ENCODE data around the gene KRT8. TPM values are rescaled to one million over a fixed set of nuclear protein-coding genes. Genes with fewer than 3 reads are reported as not detected.

KRT8 gene
- total RNA-seq, 4 donors from 2014 or later: 18.1 to 96.0 (median 58.2) TPM

GRCh38 chr12:52918784-52919183 is 13.9 kb upstream of the KRT8 start:
- intact Hi-C loops (cut with DNase I; ENCODE audit: low total_unique reads): no loop called here
- H3K4me3 ChIP-seq (ENCODE audit: low read depth, poor library complexity, severe bottlenecking): no peak overlapping the region
- no peak for TF ChIP-seq POLR2A (IDR thresholded peaks at IDR 0.05)
- TF ChIP-seq, protein P1, sequence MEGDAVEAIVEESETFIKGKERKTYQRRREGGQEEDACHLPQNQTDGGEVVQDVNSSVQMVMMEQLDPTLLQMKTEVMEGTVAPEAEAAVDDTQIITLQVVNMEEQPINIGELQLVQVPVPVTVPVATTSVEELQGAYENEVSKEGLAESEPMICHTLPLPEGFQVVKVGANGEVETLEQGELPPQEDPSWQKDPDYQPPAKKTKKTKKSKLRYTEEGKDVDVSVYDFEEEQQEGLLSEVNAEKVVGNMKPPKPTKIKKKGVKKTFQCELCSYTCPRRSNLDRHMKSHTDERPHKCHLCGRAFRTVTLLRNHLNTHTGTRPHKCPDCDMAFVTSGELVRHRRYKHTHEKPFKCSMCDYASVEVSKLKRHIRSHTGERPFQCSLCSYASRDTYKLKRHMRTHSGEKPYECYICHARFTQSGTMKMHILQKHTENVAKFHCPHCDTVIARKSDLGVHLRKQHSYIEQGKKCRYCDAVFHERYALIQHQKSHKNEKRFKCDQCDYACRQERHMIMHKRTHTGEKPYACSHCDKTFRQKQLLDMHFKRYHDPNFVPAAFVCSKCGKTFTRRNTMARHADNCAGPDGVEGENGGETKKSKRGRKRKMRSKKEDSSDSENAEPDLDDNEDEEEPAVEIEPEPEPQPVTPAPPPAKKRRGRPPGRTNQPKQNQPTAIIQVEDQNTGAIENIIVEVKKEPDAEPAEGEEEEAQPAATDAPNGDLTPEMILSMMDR (IDR thresholded peaks at IDR 0.05): no peak
- 80 to 85% methylated on average over 2 of the region's 2 CpGs for WGBS, 2 donors
- DNase-seq (ENCODE audit: low spot score in 2 of 2): no peak

- 65 to 66% methylated on average over 8 of the region's 8 CpGs for WGBS, 2 donors
- DNase-seq (ENCODE audit: low spot score in 2 of 2): no peak
- TF ChIP-seq POLR2A (IDR thresholded peaks at IDR 0.05): no peak
- TF ChIP-seq, protein P1 (IDR thresholded peaks at IDR 0.05): no peak
- H3K4me3 ChIP-seq (ENCODE audit: low read depth, poor library complexity, severe bottlenecking): no peak overlapping the region
- intact Hi-C loops (cut with DNase I; ENCODE audit: low total_unique reads): no loop called here
Observed at GRCh38 chr12:52918351-52918750, 13.5 kb upstream of the KRT8 start.

GRCh38 chr12:52917800-52918199 is 12.9 kb upstream of the KRT8 start:
- DNase-seq (ENCODE audit: low spot score in 2 of 2): no peak
- intact Hi-C loops (cut with DNase I; ENCODE audit: low total_unique reads): no loop called here
- TF ChIP-seq, protein P1 (IDR thresholded peaks at IDR 0.05): no peak
- no peak for TF ChIP-seq POLR2A (IDR thresholded peaks at IDR 0.05)

GRCh38 chr12:52916216-52916615 is 11.3 kb upstream of the KRT8 start:
- intact Hi-C loops (cut with DNase I; ENCODE audit: low total_unique reads): no loop called here

More at GRCh38 chr12:52917800-52918199, 12.9 kb upstream of the KRT8 start:
- no peak overlapping the region for H3K4me3 ChIP-seq (ENCODE audit: low read depth, poor library complexity, severe bottlenecking)
- 93 to 97% methylated on average over 1 of the region's 1 CpG for WGBS, 2 donors

GRCh38 chr12:52915637-52916036 is 10.8 kb upstream of the KRT8 start:
- TF ChIP-seq, protein P1 (IDR thresholded peaks at IDR 0.05): no peak
- no peak for TF ChIP-seq POLR2A (IDR thresholded peaks at IDR 0.05)
- no peak for DNase-seq (ENCODE audit: low spot score in 2 of 2)
- intact Hi-C loops (cut with DNase I; ENCODE audit: low total_unique reads): no loop called here
- no peak overlapping the region for H3K4me3 ChIP-seq (ENCODE audit: low read depth, poor library complexity, severe bottlenecking)
- 85 to 95% methylated on average over 5 of the region's 5 CpGs for WGBS, 2 donors

More at GRCh38 chr12:52916216-52916615, 11.3 kb upstream of the KRT8 start:
- no peak for DNase-seq (ENCODE audit: low spot score in 2 of 2)
- TF ChIP-seq, protein P1 (IDR thresholded peaks at IDR 0.05): no peak
- TF ChIP-seq POLR2A (IDR thresholded peaks at IDR 0.05): no peak
- WGBS, 2 donors: 61 to 65% methylated on average over 3 of the region's 3 CpGs
- H3K4me3 ChIP-seq (ENCODE audit: low read depth, poor library complexity, severe bottlenecking): no peak overlapping the region

GRCh38 chr12:52914576-52915121 is 9.8 kb upstream of the KRT8 start:
- no peak overlapping the region for H3K4me3 ChIP-seq (ENCODE audit: low read depth, poor library complexity, severe bottlenecking)
- DNase-seq (ENCODE audit: low spot score in 2 of 2): no peak
- WGBS, 2 donors: 82 to 83% methylated on average over 7 of the region's 7 CpGs
- TF ChIP-seq POLR2A (IDR thresholded peaks at IDR 0.05): no peak
- TF ChIP-seq, protein P1 (IDR thresholded peaks at IDR 0.05): no peak
- intact Hi-C loops (cut with DNase I; ENCODE audit: low total_unique reads): no loop called here

Data from lower leg skin (tissue), 4 donors.